DMS153 (cell line): ENCODE results near the gene ZBED5.

Source experiments
- DNase-seq: peaks from one replicate; lab custom pipeline; 2025; lab: John Stamatoyannopoulos, UW

The ZBED5 gene

DNA sequence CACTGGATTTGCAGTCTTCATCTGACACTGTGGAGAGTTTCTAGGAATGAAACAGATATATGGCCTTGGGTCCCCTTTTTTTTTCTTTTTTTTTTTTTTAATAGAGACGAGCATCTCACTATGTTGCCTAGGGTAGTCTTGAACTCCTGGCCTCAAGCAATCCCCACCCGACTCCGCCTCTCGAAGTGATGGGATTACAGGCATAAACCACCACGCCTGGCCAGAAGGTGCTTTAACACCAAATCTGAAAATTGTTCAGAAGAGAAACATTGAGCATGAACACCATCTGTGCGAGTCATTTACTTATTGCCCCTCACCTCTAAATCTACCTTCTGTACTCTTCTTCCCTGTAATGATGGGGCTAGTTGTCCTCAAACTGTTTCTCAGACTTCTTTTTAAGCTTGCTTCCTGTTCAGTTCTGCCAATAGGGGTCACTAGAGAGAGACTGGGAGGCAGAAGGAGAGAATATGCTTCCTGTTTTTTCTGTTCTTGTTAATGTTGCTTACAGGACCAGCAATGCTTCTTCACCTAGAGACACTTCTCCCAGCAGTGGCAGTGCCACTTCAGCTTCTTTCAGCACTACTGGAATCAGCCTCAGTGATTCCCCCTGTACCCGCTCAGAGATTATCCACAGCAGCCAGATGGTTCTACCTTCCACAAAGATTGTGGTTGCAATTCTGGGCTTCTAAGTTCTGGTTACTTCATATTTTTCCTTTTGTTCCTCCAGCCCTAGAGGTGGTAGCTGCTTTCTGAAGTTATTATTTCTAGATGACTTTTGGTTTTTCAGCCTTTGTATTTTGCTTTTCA, 20.8 kb upstream of the ZBED5 start:
- peak; percentile 12 for DNase-seq

DNA sequence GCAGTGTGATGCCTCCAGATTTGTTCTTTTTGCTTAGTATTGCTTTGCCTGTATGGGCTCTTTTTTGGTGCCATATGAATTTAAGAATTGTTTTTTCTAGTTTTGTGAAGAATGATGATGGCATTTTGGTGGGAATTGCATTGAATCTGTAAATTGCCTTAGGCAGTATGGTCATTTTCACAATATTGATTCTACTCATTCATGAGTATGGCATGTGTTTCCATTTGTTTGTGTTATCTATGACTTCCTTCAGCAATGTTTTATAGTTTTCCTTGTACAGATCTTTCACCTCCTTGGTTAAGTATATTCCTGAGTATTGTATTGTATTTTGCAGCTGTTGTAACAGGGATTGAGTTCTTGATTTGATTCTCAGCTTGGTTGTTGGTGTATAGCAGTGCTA, 18.3 kb upstream of the ZBED5 start:
- DNase-seq = no peak

DNA sequence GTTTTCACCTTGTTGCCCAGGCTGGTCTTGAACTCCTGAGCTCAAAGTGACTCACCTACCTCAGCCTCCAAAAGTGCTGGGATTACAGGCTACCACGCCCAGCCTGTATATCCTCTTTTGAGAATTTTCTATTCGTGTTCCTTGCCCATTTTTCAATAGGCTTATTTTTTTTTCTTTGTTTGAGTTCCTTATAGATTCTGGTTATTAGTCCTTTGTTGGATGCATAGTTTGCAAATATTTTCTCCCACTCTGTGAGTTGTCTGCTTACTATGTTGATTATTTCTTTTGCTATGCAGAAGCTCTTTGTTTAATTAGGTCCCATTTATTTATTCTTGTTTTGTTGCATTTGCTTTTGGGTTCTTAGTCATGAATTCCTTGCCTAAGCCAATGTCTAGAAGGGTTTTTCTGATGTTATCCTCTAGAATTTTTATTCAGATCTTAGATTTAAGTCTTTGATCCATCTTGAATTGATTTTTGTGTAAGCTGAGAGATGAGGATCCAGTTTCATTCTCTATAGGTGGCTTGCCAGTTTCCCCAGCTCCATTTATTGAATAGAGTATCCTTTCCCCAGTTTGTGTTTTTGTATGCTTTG, 17.7 kb upstream of the ZBED5 start:
- no peak for DNase-seq

DNA sequence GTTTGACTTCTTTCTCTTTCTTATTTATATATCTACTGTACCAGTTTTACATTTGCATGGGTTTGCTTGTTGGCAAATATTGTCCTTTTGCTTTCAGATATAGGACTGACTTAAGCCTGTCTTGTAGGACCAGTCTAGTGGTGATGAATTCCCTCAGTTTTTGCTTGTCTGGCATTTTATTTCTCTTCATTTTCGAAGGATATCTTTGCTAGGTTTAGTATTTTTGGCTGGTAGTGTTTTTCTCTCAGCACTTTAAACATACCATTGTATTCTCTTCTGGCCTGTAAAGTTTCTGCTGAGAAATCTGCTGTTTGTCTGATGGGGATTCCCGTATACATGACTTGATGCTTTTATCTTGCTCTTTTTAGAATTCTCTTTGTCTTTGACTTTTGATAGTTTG, 14.2 kb upstream of the ZBED5 start:
- DNase-seq = no peak

DNA sequence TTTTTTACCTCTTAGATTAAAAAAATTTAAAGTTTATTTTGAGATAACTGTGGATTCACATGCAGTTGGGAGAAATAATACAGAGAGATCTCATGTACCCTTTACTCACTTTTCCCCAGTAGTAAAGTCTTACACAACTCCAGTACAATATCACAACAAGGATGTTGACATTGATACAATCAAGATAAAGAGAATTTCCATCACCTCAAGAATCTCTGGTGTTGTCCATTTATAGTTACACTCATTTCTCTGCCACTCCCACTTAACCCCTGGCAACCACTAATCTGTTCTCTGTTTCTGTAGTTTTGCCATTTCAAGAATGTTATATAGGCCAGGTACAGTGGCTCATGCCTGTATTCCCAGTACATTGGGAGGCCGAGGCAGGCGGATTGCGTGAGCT, 10.5 kb upstream of the ZBED5 start:
- no peak for DNase-seq

DNA sequence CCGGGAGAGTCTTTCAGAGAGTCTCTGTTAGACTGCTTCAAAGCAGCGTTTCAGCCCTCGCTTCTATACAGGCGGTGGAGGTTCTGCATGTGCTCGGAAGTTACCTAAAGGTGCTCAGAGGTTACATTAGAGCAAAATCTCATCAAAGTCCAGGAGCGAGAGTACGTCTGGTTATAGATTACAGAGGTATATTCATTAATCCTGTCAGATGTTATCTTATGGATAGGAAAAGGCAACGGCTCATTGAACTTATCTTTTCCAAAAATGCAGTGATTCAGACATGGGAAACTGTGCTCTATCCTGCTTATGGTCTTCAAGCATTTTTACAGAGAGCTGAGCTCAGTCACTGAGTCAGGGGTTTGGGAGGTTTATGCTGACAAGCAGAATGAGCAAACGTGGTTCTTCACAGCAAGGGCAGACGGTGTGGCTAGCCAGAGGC, 9.1 kb upstream of the ZBED5 start:
- no peak for DNase-seq

DNA sequence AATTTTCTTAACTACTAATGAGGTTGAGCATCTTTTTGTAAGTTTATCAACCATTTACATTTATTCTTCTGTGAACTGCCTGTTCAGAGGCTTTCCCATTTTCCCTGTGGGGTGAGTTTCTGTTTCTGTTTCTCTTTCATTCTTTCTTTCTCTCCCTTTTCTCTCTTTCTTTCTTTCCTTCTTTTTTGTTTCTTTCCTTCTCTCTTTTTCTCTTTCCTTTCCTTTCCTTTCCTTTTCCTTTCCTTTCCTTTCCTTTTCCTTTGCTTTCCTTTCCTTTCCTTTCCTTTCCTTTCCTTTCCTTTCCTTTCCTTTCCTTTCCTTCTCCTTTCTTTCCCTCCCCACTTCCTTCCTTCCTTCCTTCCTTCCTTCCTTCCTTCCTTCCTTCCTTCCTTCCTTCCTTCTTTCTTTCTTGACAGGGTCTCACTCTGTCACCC, 8.0 kb upstream of the ZBED5 start:
- no peak for DNase-seq

DNA sequence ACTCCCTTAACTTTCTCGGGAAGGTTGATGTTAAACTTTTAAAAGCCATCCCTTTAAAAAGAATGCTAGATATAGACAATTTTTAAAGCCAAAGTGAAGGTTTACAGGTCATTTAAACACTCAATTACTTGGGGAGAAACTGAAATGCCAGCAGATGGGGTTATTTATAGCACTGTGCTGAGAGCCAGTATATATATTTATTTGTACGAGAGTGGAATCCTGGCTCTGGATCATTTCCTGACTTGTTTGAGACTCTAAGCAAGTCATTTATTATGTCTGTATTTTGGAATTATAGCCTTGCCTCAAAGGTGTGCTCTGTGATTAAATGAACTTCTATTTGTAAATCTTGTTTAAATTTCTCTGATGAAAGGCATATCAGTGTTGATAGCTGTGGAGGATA, 6.8 kb upstream of the ZBED5 start:
- DNase-seq = no peak

DNA sequence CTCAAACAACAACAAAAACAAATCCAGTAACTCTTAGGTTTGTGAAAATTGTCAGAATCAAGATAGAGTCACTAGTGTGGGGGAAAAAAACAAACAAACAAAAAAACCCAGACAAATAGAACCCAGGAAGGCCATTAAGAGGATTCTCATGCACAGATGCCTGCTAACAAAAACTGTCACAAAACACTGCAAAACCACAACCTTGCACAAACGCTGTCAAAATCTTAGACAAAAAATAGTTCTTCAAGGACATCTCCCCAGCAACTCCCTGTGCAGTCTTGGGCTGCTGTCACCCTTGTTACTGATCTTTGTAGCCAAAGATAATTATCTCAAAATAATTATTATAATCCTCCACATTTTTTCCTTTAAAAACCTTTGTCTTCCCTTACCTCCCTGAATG, 4.6 kb upstream of the ZBED5 start:
- no peak for DNase-seq

DNA sequence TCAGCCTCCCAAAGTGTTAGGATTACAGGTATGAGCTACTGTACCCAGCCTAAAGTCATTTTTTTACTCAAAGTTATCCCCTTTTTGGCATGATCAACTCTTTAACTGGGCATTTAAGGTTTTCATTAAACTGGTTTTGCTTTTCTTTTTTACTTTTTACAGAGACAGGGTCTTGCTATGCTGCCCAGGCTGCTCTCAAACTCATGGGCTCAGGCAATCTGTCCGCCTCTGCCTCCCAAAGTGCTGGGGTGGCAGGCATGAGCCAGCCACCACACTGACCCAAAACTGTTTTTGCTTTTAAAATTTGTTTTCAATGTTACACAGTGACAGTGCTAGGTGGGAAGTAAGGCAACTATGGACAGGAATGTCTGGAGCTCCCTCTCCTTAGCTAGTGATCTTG, 3.9 kb upstream of the ZBED5 start:
- DNase-seq = no peak

DNA sequence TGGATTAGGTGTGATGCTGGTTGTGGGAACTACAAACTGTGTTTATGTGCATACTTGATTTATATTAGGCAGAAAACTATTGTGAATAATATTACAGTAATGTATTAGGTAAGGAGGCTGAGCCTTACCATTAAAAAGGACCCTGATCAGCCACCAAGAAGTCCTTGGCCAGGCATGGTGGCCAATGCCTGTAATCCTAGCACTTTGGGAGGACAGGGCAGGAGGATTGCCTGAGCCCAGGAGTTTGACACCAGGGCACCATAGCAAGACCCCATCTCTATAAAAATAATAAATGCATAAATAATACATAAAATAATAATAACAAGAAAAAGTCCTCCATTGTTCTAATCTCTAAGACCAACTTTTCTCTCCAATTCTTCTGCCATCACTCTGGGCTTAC, 3.2 kb upstream of the ZBED5 start:
- no peak for DNase-seq

DNA sequence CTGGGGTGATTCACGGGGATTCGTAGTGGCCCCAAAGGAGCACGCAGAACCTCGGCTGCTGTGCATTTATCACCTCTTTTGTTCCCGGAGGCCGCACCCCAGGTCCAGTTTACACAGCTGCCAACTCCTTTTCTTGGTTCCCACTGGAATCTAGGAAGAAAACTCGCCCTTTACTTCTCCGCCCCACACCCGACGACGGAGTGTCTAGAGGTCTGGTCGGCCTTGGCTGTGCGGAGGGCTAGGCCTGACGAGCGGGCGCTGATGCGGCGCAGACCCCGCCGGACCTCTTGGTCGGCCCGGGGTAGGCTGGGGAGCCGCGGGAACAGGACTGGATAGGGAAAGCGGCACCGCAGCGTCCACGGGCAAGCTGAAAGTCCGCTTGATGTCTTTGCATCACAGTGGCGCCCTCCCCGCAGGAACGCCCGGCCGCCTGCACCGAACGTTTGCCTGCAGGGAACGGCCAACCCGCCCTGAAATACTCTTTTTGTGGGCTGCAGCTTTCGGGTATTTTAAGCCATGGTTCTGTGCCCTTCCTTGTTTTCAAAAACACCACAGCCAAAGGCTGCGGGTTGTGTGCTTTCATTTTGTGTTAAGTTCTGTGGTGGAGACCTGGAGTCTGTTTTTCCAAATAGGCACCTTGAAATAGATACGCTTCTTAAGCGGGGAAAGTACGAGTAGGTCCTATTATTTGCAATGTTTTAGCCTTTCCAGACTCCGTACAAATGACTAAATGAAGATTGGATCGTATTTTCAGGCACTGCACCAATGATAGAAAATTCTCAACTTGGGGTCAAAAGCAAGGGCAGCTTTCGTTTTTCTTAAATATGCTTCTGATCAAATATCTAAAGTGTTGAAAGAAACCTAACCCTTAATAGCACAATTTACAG, 829 bp upstream of the ZBED5 start:
- peak; percentile 49 for DNase-seq

DNA sequence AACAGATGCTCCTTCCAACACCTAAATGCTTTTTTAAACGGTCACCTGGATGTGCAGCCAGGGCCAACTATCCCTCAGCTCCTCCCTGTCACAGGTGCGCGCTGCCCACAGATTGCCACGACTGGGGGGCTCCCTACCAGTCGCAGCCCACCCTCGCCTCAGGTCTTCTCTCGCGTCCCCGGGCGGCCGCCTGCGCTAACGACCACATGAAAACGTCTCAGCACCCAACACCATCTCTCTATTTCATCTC, 469 bp downstream of the ZBED5 start:
- DNase-seq = no peak

DNA sequence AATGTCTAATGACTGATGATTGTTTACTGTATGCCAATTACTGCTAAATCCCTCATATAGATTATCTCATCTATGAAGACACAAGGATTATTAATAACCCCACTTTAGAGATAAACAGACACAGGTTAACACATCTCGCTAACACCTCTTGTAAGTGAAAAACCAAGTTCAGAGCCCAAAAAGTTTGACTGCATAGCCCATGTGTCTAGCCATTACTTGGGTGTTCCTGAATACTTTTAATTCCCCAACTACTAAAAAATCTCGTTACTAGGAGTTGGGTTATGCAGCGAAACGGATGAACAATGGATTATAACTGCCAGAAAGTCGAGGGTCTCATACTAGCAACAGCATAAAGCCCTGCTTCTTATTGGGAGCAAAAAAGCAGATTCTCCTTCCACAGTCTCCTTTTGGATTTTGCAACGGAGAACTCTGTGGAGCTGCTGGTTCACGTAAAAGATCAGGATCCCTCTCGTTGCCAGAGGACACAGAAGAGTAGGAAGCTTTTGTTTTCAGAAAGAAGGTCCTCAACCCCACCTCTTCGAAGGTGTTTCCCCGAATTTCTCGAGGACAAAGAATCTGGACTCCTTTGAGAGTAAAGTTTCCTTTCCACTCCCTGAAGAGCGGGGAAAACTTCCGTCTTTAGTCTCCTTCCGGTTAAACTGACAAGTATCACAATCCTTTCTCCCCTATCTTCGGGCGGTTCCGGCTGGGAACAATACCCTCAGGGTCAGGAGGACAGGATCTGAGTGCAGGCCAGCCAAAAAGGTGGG, 979 bp downstream of the ZBED5 start:
- DNase-seq = no peak

DNA sequence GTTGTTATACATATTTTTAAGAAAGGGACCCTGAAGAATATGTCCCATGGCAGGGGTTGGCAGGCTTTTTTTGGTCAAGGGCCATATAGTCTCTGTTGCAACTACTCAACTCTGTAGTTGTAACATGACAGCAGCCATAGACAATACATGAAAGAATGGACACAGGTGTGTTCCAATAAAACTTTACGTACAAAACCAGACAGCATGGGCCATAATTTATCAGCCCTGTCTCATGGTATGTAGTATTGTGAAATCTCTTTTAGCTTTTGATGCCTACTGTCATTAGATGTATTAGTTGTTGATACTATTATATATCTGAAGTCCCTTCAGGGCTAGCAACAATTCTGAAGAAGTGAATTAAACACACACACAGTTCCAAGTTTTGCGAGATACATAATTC, 2.6 kb downstream of the ZBED5 start:
- DNase-seq = no peak

DNA sequence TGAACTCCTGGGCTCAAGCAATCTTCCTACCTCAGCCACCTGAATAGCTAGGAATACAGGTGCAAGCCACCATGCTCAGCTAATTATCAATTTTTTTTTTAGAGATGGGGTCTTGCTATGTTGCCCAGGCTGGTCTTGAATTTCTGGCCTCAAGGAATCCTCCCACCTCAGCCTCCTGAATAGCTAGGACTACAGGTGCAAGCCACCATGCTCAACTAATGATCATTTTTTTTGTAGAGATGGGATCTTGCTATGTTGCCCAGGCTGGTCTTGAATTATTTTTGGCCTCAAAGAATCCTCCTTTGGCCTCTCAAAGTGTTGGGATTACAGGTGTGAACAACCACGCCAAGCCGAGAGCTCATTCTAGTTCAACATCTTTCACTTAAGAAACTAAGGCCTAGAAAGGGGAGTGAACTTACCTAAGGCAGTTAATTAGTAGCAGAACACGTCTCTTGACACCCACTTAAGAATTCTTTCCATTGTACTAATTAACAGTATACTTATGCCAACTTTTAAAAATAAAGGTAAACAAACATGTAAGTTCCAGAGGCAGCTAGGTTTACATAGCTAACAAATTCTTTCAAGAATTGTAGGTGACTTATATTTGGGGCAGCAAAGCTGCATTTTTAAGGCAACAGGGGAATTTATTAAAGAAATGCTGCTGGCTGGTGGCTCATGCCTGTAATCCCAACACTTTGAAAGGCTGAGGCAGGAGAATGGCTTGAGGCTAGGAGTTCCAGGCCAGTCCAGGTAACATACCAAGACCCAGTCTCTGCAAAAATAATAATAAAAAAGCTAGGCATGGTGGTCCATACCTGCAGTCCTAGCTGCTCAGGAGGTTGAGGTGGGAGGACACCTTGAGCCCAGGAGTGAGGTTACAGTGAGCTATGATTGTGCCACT, 9.6 kb downstream of the ZBED5 start:
- no peak for DNase-seq

DNA sequence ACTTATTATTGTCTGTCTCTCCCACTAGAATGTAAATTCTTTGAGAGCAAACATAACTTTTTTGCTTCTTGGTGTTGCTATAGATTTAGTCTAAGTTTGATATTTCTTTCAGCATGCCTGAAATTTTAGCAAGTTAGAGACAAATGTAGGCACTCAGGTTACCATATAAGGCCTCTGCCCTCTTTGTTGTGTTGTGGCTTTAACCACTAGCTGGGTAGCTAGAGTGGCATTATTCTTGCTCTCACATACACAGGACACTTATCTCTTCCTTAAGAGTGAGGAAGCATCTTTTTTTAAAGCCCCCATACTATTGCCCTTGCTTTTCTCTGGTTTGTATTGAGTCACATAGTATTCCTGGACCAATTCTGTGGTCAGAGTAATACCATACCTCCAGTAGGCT, 11.2 kb downstream of the ZBED5 start:
- DNase-seq = no peak

DNA sequence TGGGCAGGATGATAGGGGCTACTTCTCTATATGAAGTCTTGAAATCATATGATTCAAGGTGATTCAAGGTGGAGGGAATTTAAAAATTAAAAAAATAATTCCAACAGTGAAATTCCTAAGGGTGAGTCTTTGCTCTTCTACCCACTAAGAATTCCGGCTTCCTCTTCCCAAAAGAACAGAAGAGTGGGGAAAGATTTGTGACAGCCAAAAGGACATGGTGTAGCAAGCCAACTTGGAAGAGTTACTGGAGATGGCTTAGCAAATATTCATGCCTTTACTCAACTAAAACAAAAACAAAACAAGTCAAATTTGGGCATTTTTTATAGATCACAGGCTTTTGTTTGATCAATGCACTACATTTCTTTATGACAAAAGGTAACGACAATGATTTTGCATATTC, 12.3 kb downstream of the ZBED5 start:
- no peak for DNase-seq

DNA sequence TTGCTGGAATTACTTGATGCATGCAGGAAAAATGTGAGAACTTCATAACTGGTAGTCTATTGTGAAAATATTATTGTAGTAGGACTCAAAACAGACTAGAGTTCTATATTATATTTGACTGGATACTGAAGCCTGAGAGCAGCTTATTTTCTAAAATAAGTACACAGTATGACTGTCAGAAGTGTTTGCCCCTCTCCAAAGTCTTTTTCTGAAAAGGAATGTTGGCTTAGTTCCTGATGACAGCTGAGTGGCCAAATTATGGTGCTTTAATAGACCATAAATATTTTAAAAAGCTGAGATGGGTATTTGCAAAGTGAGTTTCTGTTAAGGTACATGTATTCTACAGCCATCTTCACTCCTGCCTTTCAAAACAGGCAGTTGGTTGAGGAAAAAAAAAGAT, 13.1 kb downstream of the ZBED5 start:
- DNase-seq = no peak

DNA sequence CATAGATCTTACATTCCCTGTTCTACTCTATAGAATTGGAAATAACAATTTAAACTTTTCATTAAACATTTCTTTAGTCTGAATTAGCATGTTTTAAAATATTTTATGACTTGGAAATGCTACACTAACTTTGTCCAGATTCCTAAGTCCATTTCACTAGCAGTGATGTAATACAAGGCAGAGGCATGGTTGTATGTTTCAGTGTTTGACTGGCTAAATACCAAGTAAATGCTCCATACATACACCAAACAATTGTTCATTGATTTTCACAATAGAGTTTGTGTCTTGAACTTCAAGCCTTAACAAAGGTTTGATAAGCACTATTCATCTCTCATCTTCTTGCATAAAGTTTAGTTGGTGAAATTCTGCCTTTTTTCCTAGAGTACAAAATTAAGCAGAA, 13.5 kb downstream of the ZBED5 start:
- no peak for DNase-seq

DNA sequence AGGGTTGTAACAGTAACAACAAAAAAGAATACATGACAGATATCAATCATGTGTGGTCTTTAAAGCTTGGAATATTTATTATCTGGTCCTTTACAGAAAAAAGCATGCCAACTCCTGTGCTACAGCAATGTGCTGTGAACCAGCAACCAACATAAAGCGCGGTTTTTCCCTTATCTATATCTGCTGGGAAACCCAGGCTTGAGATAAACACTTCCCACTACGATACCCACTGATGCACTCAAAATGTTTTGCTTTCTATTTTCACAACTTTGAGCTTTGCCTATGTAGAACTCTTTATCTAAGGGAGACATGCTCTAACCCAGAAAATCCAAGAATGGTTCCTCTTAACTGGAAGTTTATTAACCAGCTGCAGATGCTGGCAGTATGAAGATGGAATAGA, 19.0 kb downstream of the ZBED5 start:
- DNase-seq = no peak
